Brain microvascular endothelial cell (primary cell): Measurements from ENCODE around the gene PTPRJ.

Experiments
- DNase-seq: peaks from one replicate; pipeline ENCODE4 v3.0.0-alpha.2; 2020
- H3K27ac ChIP-seq: fragments of 250-450 bp; sonication (Bioruptor Pico); 2 replicates; pipeline ENCODE4 v1.5.1; 2020; ENCODE audit warnings: mild to moderate bottlenecking, moderate library complexity
- H3K27me3 ChIP-seq: fragments of 250-450 bp; sonication (Bioruptor Pico); replicated peaks from 2 replicates; pipeline ENCODE4 v1.5.1; 2020; ENCODE audit warnings: mild to moderate bottlenecking
- H3K36me3 ChIP-seq: fragments of 250-450 bp; sonication (Bioruptor Pico); replicated peaks from 2 replicates; pipeline ENCODE4 v1.5.1; 2020; ENCODE audit warnings: mild to moderate bottlenecking
- H3K4me3 ChIP-seq: 2 replicates; pipeline ENCODE4 v1.5.1; 2011; ENCODE audit warnings: low read depth, mild to moderate bottlenecking, control low read depth, low read length, moderate library complexity
- CTCF ChIP-seq: IDR thresholded peaks from 2 replicates; pipeline ENCODE4 v1.5.1; 2011; ENCODE audit warnings: low read depth, mild to moderate bottlenecking, moderate library complexity, low read length, control low read depth, inconsistent platforms; ENCODE audit errors: missing control alignments
- in situ Hi-C: cut with HindIII; loops from 2 replicates; pipeline ENCODE4 v1.10.0; 2017; ENCODE audit warnings: low sequenced_read_pairs, low pct_ligation_motif_present

The PTPRJ gene

GRCh38 chr11:48141475-48142122 lies 161.2 kb downstream of the PTPRJ start:
- H3K27me3 ChIP-seq = no peaks in the 10 kb centered on the region
- in situ Hi-C loops = no loop called here
- no peak overlapping the region for H3K4me3 ChIP-seq
- no peak for TF ChIP-seq CTCF
- DNase-seq = no peak
- H3K27ac ChIP-seq = no peak overlapping the region
- H3K36me3 ChIP-seq = peaks cover 43% of the 10 kb centered on the region

GRCh38 chr11:48142889-48143288 lies 162.5 kb downstream of the PTPRJ start:
- DNase-seq = no peak
- Histone ChIP-seq H3K4me3 (no peak overlapping the region), H3K27ac (no peak overlapping the region), H3K36me3 (peaks cover 43% of the 10 kb centered on the region), H3K27me3 (no peaks in the 10 kb centered on the region)
- in situ Hi-C loops = no loop called here
- no peak for TF ChIP-seq CTCF

- peaks cover 37% of the 10 kb centered on the region for H3K36me3 ChIP-seq
- H3K4me3 ChIP-seq = no peak overlapping the region
- in situ Hi-C loops = no loop called here
- TF ChIP-seq CTCF = no peak
- no peak overlapping the region for H3K27ac ChIP-seq
- DNase-seq = no peak
- no peaks in the 10 kb centered on the region for H3K27me3 ChIP-seq
These were observed 168.4 kb downstream of the PTPRJ start for GRCh38 chr11:48148749-48149148.

GRCh38 chr11:48150213-48150612 lies 169.9 kb downstream of the PTPRJ start:
- H3K36me3 ChIP-seq = peaks cover 36% of the 10 kb centered on the region
- no peaks in the 10 kb centered on the region for H3K27me3 ChIP-seq
- peak; percentile 22 for DNase-seq
- H3K4me3 ChIP-seq = no peak overlapping the region
- TF ChIP-seq CTCF = no peak
- no peak overlapping the region for H3K27ac ChIP-seq
- in situ Hi-C loops = no loop called here

DNA sequence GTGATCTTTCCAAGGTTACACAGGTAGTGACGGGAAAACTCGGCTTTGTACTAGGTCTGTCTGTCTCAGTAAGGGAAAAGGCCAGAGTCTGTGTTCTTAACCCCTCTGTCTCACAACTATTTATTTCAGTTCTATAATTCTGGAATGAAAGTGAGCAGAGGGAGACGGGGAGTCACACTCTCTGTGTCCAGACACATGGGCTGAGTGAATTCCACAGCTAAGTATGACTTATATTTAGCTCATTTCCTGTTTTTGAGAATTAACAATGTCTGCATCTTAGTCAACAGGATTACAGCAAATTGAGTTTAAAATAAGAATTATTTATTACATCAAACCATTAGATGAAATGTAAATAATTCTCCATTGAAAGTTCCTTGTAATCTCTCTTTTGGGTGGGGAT lies 173.8 kb downstream of the PTPRJ start:
- H3K27me3 ChIP-seq = no peaks in the 10 kb centered on the region
- H3K4me3 ChIP-seq = no peak overlapping the region
- peaks cover 41% of the 10 kb centered on the region for H3K36me3 ChIP-seq
- peak overlapping the region; percentile 49 for H3K27ac ChIP-seq
- TF ChIP-seq CTCF = no peak
- in situ Hi-C loops = no loop called here
- peak; percentile 36 for DNase-seq
